ENCODE results near the gene OR2A1.
"Not testable (repeated sequence)": the region's sequence is repeated elsewhere in the genome, so short reads cannot be mapped to it uniquely, and the experiment has no call there.

Gene OR2A1

DNA sequence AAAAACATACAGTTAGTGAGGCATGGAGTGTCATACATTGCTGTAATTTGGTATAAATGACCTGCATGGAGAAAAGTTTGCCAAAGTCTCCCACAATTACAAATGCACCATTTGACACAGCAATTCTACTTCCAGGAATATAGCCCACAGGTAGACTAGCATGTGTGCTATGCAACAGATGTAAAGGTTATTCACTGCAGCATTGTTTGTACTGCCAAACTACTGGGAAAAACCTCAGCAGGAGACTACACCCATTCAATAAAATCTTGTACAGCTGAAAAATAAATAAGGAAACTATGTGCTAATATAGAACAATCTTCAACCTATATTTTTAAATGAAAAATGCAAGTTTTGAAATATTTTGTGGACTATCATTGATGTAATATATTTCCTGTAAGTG lies 17.8 kb downstream of the OR2A1 start:
- DNase-seq, result not testable (repeated sequence)

DNA sequence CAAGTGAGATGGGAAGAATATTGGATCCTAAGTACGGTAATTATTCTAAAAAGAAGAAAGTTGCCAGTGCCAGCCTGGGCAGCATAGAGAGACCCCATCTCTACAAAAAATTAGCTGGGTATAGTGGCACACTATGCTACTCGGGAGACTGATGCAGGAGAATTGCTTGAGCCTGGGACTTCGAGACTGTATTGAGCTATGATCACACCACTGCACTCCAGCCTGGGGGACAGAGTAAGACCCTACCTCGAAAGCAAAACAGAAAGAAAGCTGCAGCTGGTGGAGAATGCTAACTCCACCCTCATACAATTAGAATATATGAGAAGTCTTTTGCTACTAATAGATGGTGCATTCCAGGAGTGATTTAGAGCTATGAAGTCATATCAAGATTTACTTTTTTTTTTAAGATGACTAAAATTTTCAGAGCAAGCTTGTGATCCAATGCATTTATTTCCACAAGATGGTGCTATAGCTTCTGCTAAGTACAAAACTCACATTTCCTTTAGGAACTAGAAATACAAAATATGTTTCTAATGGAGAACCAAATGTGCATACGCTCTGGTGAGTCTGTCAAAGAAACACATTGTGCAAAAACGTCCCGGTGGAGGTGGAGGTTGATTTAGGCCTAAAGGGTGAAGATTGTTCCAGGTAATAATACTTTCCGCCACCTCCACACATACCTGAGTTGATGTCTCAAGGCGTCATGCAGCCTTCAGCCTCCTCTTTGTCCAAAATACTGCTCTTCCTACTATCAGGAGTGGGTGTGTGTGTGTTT lies 19.2 kb downstream of the OR2A1 start:
- not testable (repeated sequence) for DNase-seq

DNA sequence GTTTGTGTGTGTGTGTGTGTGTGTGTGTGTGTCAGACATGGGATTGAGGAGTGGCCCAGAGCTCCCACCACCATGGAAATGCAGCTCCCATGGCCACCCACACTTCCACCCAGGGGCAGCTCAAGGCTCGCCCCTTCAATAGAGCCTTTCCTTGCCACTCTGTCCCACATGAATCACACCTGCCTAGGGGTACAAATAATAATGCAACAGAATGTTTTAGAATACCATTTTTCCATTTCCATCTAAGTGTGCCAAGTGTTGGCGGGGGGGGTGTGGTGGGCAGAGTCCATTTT lies 19.7 kb downstream of the OR2A1 start:
- not testable (repeated sequence) for DNase-seq

DNA sequence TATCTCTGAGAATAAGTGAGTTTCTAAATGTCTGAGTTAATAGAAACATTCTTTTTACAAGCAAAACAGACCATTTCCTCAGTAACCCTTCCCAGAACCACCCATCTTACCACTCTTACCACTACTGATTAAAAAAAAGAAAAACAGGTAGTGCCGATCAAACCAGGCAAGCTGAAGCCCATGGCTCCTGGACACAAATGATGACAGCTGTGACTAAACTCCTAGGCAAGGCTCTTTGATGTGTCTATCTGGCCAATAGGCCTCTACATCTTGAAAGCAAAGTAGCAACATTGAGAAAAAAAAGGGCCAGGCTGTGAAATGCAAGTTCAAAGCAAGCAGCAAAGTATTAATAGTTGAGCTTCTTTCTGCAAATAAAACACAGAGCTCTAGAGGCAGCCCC lies 36.4 kb downstream of the OR2A1 start:
- not testable (repeated sequence) for DNase-seq

DNA sequence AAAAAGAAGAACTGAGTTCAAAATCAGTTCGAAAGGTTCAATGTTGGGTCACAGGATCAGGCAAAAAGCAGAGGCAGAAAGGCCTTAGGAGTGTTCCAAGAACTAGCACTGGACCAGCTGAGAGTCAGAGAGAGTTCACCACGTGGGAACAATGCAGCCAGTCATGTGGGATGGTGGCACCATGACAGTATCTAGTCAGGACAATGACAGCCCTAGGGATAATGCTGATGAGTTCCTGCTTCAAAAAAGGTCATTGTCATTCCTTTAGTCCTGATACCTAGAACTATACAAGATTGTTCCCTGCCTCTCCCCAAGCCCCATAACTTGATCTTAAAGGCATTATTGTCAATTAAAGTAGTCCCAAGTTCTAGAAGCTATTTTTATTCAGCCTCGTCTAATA lies 39.4 kb downstream of the OR2A1 start:
- DNase-seq, result not testable (repeated sequence)

DNA sequence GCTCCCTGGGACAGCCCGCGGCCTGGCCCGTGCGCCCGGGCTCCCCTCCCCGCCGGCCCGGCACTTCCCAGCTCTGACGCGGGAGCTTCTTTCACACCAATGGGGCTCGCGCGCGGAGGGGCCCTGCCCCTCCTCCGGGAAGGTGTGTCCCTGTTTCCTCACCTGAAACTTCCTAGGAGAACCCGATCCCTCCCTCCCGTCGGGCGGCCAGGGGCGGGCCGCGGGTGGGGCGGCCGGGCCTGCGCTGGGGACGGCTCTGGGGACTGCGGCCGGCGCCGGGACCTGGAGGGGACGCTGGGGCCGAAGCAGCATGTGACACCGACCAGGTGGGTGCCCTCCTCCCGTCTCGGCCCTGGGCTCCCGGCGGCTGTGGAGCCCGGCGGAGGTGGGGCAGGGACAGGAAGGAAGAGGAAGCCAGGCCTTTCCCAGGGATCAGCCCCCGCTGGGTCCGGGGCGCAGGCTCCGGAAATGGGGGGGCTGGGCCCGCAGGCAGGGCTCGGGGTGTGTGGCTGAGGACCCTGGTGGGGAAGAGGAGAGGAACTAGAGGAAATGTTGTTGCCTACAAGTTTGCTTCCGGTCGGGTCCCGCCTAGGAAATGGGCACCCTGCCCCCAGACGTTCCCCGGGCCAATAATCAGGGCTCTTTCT lies 43.1 kb downstream of the OR2A1 start, which contains the start of gene ARHGEF5:
Gene ARHGEF5, plus strand, starts transcription at position 227 of the 647 bp plus-strand sequence. CDS start 7,268 bp downstream, outside the sequence.
- DNase-seq, result not testable (repeated sequence)

DNA sequence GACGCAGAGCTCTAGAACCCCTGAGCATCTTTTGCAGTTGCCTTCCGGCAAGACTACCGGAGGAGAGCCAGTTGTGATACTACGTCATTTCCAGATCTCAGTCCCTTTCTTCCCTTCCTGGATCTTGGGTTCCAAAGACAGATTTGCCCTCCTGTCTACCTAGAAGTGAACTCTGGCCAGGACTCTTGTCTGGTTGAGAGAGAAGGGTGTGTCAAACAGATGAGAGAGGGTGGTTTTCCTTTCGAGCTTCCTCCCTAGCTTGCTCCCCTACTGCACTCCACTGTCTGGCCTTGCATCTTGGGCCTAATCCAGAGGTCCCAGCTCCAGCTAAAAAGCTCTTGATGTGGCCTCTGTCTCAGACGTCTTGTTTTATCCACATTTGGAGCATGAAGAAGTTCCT lies 44.0 kb downstream of the OR2A1 start:
- not testable (repeated sequence) for DNase-seq

DNA sequence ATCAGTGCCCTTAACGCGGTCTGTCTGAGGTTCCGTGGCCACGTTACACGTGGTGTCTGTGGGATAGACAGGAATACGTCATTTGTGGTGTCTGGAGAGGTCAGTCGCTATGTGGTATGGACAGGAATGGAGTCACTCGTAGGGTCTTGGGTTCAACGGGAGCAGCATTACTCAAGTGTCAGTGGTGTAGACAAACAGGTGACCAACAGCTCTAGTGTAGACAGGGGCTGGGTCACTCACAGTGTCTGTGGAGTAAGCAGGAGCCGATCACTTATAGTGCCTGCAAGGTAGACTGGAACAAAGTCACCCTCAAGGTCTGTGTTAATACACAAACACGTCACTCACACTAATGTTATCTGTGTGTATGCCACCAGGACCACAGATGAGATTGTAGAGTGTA lies 44.6 kb downstream of the OR2A1 start:
- not testable (repeated sequence) for DNase-seq

DNA sequence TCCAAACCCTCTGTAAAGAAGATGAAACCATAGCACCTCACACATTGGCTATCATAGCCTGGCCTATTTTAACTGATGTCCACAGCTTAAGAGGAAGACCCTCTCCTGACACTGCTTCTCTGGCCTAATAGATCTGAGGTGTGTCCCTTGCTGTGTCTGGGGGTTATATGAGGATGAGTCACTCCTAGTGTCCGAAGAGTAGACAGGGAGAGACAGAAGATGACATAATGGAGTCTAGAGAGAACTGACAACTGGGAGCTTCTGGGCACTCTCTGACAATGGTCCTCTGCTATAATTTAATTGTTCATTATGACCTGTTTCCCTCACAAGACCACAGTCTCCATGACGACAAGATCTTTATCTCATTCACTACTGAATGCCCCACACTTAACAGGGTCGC lies 49.8 kb downstream of the OR2A1 start:
- DNase-seq, result not testable (repeated sequence)

DNA sequence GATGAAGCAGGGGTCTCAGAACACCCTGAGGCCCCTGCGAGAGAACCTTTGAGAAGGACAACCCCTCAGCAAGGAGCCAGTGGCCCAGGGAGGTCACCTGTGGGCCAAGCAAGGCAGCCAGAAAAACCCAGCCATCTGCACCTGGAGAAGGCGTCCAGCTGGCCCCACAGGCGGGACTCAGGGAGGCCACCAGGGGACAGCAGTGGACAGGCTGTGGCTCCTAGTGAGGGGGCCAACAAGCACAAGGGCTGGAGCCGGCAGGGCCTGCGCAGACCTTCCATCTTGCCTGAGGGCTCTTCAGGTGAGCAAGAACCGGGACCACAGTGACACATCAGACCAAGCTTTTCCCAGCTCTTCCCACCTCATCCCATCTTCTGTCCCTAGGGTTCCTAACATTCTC lies 53.3 kb downstream of the OR2A1 start:
- DNase-seq, result not testable (repeated sequence)

DNA sequence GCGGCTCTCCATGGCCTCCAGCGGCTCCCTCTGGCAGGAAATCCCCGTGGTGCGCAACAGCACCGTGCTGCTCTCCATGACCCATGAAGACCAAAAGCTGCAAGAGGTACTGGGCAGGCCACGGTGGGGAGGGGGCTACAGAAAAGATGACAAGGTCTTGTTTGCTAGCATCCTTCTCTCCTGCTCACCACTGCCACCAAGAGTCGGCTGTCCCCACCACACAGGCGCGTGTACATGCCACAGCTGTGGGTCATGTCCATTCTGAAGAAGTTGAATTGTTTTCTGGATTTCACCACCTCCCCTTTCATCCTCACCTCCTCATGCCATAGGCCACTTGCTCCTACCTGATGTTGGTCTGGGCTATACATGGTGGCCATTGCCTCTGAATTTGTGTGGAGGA lies 55.0 kb downstream of the OR2A1 start:
- not testable (repeated sequence) for DNase-seq

DNA sequence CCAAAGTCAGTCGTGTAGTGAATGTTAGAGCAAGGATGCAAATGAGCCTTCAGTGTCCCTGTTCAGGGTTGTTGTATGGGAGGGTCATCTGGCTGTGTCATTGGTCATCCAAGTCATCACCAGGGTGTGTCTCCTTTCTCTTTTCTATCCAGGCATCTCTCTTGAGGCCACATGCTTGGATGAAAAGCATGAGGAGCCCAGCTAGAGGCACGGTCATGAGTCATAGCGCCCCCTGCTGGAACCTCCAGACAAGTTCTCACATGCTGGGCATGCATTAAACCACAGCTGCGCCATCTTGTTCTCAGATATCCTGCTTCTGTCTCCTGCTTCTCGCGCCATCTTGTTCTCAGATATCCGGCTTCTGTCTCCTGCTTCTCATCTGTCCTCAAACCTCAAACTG lies 57.0 kb downstream of the OR2A1 start:
- DNase-seq, result not testable (repeated sequence)

Measured in OCI-M1 (cell line).